ENCODE results near the gene WSCD1.

Gene WSCD1

DNA sequence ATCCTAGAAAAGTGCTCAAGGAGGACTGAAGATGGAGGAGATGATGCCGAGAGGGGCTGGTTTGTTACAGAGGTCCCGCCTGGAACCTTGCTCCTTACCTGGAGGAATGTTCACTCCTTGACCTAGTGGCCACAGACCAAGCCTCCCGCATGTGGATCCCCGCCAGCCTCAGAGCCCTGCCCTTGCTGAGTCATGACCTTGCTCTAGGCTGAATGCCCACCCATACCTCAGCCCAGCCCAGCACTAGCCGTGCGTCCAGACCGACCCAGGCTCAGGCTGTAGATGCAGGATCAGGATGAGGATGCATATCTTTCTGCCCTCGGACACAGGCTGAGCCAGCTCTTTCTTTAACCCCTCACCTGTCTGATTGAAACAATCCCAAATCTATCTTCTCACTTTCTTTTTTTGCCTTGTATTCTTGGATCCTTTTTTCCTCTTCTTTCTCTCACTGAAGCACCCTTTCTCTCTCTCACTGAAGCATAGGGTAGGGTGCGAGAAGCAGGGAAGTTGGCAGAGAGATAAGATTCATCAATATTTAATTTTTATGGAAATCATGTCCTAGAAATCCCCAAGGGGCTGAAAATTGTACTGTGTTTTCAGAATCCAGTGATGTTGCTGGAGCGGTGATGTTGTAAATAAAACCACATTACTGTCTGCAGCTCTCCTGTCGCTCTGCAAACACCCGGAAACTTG, 34.9 kb downstream of the WSCD1 start:
- TF ChIP-seq, protein P1, sequence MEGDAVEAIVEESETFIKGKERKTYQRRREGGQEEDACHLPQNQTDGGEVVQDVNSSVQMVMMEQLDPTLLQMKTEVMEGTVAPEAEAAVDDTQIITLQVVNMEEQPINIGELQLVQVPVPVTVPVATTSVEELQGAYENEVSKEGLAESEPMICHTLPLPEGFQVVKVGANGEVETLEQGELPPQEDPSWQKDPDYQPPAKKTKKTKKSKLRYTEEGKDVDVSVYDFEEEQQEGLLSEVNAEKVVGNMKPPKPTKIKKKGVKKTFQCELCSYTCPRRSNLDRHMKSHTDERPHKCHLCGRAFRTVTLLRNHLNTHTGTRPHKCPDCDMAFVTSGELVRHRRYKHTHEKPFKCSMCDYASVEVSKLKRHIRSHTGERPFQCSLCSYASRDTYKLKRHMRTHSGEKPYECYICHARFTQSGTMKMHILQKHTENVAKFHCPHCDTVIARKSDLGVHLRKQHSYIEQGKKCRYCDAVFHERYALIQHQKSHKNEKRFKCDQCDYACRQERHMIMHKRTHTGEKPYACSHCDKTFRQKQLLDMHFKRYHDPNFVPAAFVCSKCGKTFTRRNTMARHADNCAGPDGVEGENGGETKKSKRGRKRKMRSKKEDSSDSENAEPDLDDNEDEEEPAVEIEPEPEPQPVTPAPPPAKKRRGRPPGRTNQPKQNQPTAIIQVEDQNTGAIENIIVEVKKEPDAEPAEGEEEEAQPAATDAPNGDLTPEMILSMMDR (IDR thresholded peaks at IDR 0.05; ENCODE audit: borderline replicate concordance, insufficient read depth, low read depth, low read length), result no peak
- no peak overlapping the region for H3K4me3 ChIP-seq (ENCODE audit: low read depth, low read length)

DNA sequence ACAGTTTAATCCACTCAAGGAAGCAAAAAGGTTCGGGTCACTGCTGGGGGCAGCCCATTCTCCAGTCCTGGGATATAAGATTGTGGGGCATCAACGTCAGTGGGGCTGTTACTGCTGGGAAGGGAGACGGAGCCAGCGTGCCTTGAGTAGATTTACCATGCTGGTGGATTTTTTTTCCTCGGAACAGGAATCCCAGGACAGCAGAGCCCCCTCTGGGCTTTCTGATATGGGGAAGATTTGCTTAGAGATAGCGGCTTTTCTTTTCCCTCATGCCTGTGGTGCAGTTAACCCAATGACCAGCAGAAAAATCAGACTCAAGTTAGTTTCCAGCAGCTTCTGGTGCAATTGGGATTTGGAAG, 35.4 kb downstream of the WSCD1 start:
- no peak overlapping the region for H3K4me3 ChIP-seq (ENCODE audit: low read depth, low read length)
- TF ChIP-seq, protein P1 (IDR thresholded peaks at IDR 0.05; ENCODE audit: borderline replicate concordance, insufficient read depth, low read depth, low read length), result no peak

DNA sequence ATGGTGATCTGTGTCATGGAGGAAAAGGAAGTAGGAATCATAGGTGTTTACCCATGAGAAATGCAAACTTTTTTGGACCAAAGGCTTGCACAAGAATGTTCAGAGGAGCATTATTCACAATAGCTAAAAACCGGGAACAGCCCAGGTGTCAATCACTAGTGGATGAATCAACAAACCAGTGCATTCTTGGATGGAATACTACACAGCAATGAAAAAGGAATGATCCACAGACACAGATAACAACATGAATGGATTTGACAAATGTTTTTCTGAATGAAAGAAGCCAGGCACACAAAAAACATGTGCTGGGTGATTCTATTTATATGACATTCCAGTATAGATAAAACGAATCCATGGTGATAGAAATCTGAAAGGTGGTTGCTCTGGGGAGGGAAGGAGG, 36.0 kb downstream of the WSCD1 start:
- TF ChIP-seq, protein P1 (IDR thresholded peaks at IDR 0.05; ENCODE audit: borderline replicate concordance, insufficient read depth, low read depth, low read length), result no peak
- no peak overlapping the region for H3K4me3 ChIP-seq (ENCODE audit: low read depth, low read length)

GRCh38 chr17:6107791-6108190, 37.6 kb downstream of the WSCD1 start:
- no peak overlapping the region for H3K4me3 ChIP-seq (ENCODE audit: low read depth, low read length)
- TF ChIP-seq, protein P1 (IDR thresholded peaks at IDR 0.05; ENCODE audit: borderline replicate concordance, insufficient read depth, low read depth, low read length), result no peak

GRCh38 chr17:6108382-6108781, 38.2 kb downstream of the WSCD1 start:
- TF ChIP-seq, protein P1 (IDR thresholded peaks at IDR 0.05; ENCODE audit: borderline replicate concordance, insufficient read depth, low read depth, low read length), result no peak
- no peak overlapping the region for H3K4me3 ChIP-seq (ENCODE audit: low read depth, low read length)

DNA sequence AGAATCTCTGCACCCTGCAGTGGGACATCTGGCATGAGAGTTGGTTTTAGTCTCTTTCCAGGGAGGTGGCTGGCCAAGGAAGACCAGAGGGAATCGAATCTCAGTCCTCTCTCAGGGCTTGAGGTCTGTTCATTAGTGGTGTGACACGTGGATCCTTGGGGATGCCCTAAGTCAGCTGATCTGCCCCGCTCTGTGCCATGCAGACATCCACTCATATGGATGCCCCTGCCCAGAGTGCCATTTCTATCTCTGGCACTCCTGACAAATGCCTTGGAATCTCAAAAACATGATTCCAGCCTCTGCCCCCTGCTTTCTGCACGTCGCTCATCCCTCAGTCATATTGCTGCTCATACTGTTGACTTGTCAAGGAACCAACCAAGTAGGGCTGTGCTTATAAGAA, 38.8 kb downstream of the WSCD1 start:
- TF ChIP-seq, protein P1 (IDR thresholded peaks at IDR 0.05; ENCODE audit: borderline replicate concordance, insufficient read depth, low read depth, low read length), result no peak

DNA sequence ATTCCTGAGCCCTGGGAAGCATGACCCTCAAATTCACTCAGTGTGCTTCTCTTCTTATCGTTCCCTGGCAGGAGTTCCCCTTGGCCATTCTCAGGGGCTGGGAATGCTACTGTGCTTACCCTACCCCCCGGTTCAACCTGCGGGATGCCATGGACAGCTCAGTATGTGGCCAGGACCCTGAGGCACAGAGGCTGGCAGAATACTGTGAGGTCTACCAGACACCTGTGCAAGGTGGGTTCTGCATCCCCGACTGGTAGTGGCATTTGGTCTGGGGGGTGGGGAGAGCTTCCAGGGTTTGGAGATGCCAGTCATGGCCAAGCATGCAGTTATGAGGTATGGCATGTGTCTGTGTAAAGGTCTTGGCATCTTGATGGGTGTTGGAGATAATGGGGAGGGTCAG, 39.4 kb downstream of the WSCD1 start:
- TF ChIP-seq, protein P1 (IDR thresholded peaks at IDR 0.05; ENCODE audit: borderline replicate concordance, insufficient read depth, low read depth, low read length), result no peak
- no peak overlapping the region for H3K4me3 ChIP-seq (ENCODE audit: low read depth, low read length)

More for the DNA sequence above, 38.8 kb downstream of the WSCD1 start:
- no peak overlapping the region for H3K4me3 ChIP-seq (ENCODE audit: low read depth, low read length)
